Measurements from ENCODE around the gene ANXA5.

- TF ChIP-seq CTCF (conservative IDR thresholded peaks at IDR 0.05; ENCODE audit: low read length): no peak
- TF ChIP-seq EZH2phosphoT487 (IDR thresholded peaks at IDR 0.05; ENCODE audit: borderline replicate concordance, low read depth, low read length): no peak
Measured at GRCh38 chr4:121653986-121654385, 42.8 kb downstream of the ANXA5 start.

Data from OCI-LY7 (cell line).